Gastroesophageal sphincter (tissue), 3 donors: Measurements from ENCODE around the gene PGRMC2.

ENCODE experiments used
- POLR2AphosphoS5 ChIP-seq: sonication (generic); formaldehyde crosslinking; IDR thresholded peaks from one replicate; pipeline ENCODE4 v1.6.1; 2017; ENCODE audit warnings: antibody characterized with exemption
- TF ChIP-seq, protein P1 (sequence below), 4 experiments: fragments of 200-600 bp in 2 of 4; fragments of 450-650 bp in 2 of 4; sonication (generic) in 1 of 4; IDR thresholded peaks; one replicate each; pipeline ENCODE4 v1.5.1; 2017 to 2019; ENCODE audit warnings: antibody characterized with exemption in 4 of 4, mild to moderate bottlenecking in 2 of 4, moderate library complexity in 2 of 4

DNA sequence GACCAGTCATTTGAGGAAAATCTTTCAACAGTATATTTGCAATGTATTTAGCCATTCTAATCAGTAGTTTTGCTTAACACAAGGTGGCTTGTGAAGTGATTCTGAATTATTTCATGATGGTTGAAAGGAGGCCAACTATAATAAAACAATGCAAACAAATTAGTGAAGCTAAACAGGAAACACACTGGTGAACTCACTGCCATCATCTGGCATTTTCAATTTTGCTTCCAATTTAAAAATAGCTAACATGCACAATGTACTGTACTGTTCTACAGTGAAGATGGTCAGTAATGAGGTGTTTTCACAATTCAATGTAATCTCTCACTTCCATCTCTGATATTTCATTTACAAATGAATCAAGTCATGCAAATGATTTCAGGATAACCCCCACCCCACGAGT is 31.1 kb downstream of the PGRMC2 start:
- no peak for TF ChIP-seq POLR2AphosphoS5
- TF ChIP-seq, protein P1, sequence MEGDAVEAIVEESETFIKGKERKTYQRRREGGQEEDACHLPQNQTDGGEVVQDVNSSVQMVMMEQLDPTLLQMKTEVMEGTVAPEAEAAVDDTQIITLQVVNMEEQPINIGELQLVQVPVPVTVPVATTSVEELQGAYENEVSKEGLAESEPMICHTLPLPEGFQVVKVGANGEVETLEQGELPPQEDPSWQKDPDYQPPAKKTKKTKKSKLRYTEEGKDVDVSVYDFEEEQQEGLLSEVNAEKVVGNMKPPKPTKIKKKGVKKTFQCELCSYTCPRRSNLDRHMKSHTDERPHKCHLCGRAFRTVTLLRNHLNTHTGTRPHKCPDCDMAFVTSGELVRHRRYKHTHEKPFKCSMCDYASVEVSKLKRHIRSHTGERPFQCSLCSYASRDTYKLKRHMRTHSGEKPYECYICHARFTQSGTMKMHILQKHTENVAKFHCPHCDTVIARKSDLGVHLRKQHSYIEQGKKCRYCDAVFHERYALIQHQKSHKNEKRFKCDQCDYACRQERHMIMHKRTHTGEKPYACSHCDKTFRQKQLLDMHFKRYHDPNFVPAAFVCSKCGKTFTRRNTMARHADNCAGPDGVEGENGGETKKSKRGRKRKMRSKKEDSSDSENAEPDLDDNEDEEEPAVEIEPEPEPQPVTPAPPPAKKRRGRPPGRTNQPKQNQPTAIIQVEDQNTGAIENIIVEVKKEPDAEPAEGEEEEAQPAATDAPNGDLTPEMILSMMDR (IDR thresholded peaks at IDR 0.05), result no peak
